Activated CD4-positive, alpha-beta memory T cell treated with anti-CD3 and anti-CD28 coated beads, Interleukin-2, amount 10 ng/mL, durations not matched to agents 7 days and 5 days (primary cell): Measurements from ENCODE around the gene LMBRD2. TPM values are rescaled to one million over a fixed set of nuclear protein-coding genes. Genes with fewer than 3 reads are reported as not detected.
"Not testable (repeated sequence)": the region's sequence is repeated elsewhere in the genome, so short reads cannot be mapped to it uniquely, and the experiment has no call there.

Source experiments
- CTCF ChIA-PET: fragments of 350-600 bp; sonication (Branson Sonifier 250); formaldehyde crosslinking; loops from one replicate; lab custom pipeline; 2021; ENCODE audit warnings: antibody characterized with exemption, inconsistent platforms; lab: Charles Lee
- POLR2A ChIA-PET: fragments of 350-600 bp; sonication (Branson Sonifier 250); formaldehyde crosslinking; loops from one replicate; lab custom pipeline; 2021; ENCODE audit warnings: antibody characterized with exemption; lab: Charles Lee
- DNase-seq: peaks from one replicate; pipeline ENCODE4 v3.0.0-alpha.2; 2020
- H3K27ac Mint-ChIP-seq: one replicate; pipeline ENCODE4 v1.8.0; 2021; ENCODE audit warnings: mild to moderate bottlenecking, mixed read lengths
- H3K27me3 Mint-ChIP-seq: one replicate; pipeline ENCODE4 v1.8.0; 2021; ENCODE audit warnings: mixed read lengths
- H3K36me3 Mint-ChIP-seq: one replicate; pipeline ENCODE4 v1.8.0; 2021; ENCODE audit warnings: low read depth, mixed read lengths
- H3K4me1 Mint-ChIP-seq: one replicate; pipeline ENCODE4 v1.8.0; 2021; ENCODE audit warnings: mixed read lengths
- H3K4me3 Mint-ChIP-seq: one replicate; pipeline ENCODE4 v1.8.0; 2021; ENCODE audit warnings: mild to moderate bottlenecking, mixed read lengths
- H3K9me3 Mint-ChIP-seq: one replicate; pipeline ENCODE4 v1.8.0; 2021; ENCODE audit warnings: mixed read lengths
- total RNA-seq, 2 experiments: library from RNA; stranded (reverse); gene quantifications; one replicate each; pipeline ENCODE4 v1.2.3, GENCODE V29; 2021

LMBRD2 gene
- total RNA-seq, 2 experiments from 2014 or later, result 13.2 to 14.4 TPM

DNA sequence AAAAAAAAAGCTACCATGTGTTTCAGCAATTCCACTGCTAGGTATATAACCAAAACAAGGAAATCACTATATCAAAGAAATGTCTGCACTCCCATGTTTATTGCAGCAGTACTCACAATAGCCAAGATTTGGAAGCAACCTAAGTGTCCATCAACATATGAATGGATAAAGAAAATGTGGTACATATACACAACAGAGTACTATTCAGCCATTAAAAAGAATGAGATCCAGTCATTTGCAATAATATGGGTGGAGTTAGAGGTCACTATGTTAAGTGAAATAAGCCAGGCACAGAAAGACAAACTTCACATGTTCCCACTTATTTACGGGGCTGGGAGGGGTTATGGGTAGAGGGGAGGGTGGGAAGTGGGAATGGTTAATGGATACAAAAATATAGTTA, 18.7 kb downstream of the LMBRD2 start:
- H3K27me3 Mint-ChIP-seq, H3K27ac Mint-ChIP-seq, H3K4me1 Mint-ChIP-seq, POLR2A ChIA-PET, DNase-seq, H3K4me3 Mint-ChIP-seq, CTCF ChIA-PET, H3K9me3 Mint-ChIP-seq: not testable (repeated sequence)
- H3K36me3 Mint-ChIP-seq, result peaks cover 60% of the 10 kb centered on the region

DNA sequence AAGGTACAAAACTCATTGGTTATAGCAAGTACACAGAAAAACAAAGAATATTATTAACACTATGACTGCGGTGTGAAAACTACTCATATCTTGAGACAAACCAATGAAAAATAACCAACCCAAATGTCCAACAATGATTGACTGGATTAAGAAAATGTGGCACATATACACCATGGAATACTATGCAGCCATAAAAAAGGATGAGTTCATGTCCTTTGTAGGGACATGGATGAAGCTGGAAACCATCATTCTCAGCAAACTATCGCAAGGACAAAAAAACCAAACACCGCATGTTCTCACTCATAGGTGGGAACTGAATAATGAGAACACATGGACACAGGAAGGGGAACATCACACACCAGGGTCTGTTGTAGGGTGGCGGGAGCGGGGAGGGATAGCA, 22.0 kb downstream of the LMBRD2 start:
- H3K27me3 Mint-ChIP-seq, H3K4me1 Mint-ChIP-seq, H3K27ac Mint-ChIP-seq, CTCF ChIA-PET, H3K9me3 Mint-ChIP-seq, H3K4me3 Mint-ChIP-seq, POLR2A ChIA-PET, DNase-seq: not testable (repeated sequence)
- peaks cover 63% of the 10 kb centered on the region for H3K36me3 Mint-ChIP-seq

DNA sequence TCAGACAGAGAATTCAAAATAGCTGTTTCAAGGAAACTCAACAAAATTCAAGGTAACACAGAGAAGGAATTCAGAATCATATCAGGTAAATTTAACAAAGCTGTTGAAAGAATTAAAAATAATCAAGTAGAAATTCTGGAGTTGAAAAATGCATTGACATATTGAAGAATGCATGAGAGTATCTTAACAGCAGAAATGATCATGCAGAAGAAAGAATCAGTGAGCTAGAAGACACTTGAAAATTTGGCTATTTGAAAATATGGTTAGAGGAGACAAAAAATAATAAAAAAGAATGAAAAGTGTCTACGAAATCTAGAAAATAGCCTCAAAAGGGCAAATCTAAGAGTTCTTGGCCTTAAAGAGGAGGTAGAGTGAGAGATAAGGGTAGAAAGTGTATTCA, 22.9 kb downstream of the LMBRD2 start:
- ChIA-PET CTCF (no interaction called here), POLR2A (no interaction called here)
- peaks cover 7% of the 10 kb centered on the region for H3K9me3 Mint-ChIP-seq
- no peak overlapping the region for H3K27ac Mint-ChIP-seq
- peaks cover 59% of the 10 kb centered on the region for H3K36me3 Mint-ChIP-seq
- no peak overlapping the region for H3K4me3 Mint-ChIP-seq
- no peak for DNase-seq
- H3K27me3 Mint-ChIP-seq, result no peaks in the 10 kb centered on the region
- no peaks in the 10 kb centered on the region for H3K4me1 Mint-ChIP-seq

DNA sequence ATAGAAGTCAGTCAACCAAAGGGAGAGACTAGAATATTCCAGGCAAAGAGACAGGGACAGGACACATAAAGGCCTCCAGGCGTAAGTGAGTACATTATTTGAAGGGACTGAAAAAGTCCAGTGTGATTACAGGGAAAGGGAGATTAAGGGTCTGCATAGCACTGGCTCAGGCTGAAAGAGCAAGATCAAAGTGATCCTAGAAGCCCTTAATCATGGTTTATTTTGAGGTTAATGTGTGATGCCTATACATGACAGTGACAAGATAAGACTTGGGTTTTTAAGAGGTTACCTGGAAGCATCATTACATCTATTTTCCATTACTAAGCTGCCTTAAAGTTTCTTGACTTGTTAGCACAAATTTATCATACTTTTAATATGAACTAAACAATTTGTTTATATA, 25.8 kb downstream of the LMBRD2 start:
- no peaks in the 10 kb centered on the region for H3K4me1 Mint-ChIP-seq

DNA sequence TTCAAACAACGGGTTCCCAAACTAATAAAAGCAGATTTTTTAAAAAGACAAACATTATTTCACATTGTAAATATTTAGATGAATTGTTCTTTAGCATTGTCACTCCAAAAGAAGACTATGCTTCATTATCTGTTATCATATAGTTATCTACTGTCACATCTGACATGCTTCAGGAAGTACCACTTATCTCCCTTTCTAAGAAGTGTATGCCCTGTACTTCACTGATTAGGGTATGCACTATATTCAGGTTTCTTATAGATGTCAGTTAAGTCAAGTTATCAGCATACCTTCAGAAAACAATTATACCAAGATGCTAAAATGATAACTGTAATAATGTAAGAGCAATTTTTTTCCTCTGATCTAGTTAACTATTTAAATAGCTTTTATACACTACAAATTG, 40.4 kb downstream of the LMBRD2 start:
- H3K36me3 Mint-ChIP-seq, result peaks cover 35% of the 10 kb centered on the region
- DNase-seq, result no peak
- POLR2A ChIA-PET, result interaction anchor here (1.0 kb wide), 1 partner anchor 40 kb away, joined by 3 read pairs; no protein-coding TSS in a partner anchor
- CTCF ChIA-PET, result interaction anchor here (1.2 kb wide), 1 partner anchor 32 kb away, joined by 3 read pairs; no protein-coding TSS in a partner anchor
- H3K27me3 Mint-ChIP-seq, result no peaks in the 10 kb centered on the region
- no peak overlapping the region for H3K27ac Mint-ChIP-seq
- H3K9me3 Mint-ChIP-seq, result no peaks in the 10 kb centered on the region
- H3K4me1 Mint-ChIP-seq, result no peaks in the 10 kb centered on the region
- no peak overlapping the region for H3K4me3 Mint-ChIP-seq

More for the DNA sequence above, 25.8 kb downstream of the LMBRD2 start:
- H3K36me3 Mint-ChIP-seq, result peaks cover 43% of the 10 kb centered on the region
- ChIA-PET POLR2A (interaction anchor here (1.0 kb wide), 1 partner anchor 25 kb away, joined by 3 read pairs; the partner anchor contains the start of gene LMBRD2), CTCF (interaction anchor here (1.0 to 1.1 kb wide), 2 partner anchors 36 to 47 kb away, joined by 3 to 5 read pairs; no protein-coding TSS in a partner anchor)
- peaks cover 7% of the 10 kb centered on the region for H3K9me3 Mint-ChIP-seq
- no peak overlapping the region for H3K4me3 Mint-ChIP-seq
- DNase-seq, result no peak
- H3K27ac Mint-ChIP-seq, result no peak overlapping the region
- no peaks in the 10 kb centered on the region for H3K27me3 Mint-ChIP-seq

DNA sequence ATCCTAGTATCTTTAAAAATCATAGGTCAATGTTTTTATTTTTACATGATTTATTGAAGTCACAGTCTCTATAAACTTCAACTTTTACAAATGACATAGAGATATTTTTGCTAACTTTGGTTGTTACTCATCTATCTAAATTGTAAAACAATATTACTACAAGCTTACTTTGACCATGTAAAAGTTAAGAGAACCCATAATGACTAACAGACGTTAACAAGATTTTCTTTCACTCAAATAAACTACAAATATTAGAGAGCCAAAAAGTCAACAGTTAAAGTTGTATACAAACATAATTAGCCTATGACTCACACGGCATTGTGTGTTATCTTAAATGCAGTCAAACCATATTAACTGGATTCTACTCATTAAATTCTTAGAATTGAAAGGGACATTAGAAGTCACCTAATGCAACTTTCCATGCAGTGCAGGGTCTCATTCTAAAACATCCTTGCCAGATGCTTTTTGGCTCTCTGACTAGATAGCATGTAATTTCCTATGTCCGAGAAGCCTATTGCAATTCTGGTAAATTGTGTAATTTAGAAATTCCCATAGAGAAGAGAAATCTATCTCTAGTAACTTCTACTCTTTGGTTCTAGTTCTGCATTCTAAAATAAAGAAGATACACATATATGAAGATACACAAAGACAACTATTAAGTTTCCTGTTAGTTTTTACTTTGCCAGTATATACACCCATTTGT, 42.8 kb downstream of the LMBRD2 start:
- H3K9me3 Mint-ChIP-seq, result no peaks in the 10 kb centered on the region
- ChIA-PET POLR2A (no interaction called here), CTCF (no interaction called here)
- no peak overlapping the region for H3K27ac Mint-ChIP-seq
- H3K36me3 Mint-ChIP-seq, result peaks cover 45% of the 10 kb centered on the region
- H3K27me3 Mint-ChIP-seq, result no peaks in the 10 kb centered on the region
- no peaks in the 10 kb centered on the region for H3K4me1 Mint-ChIP-seq
- H3K4me3 Mint-ChIP-seq, result no peak overlapping the region
- DNase-seq, result no peak

DNA sequence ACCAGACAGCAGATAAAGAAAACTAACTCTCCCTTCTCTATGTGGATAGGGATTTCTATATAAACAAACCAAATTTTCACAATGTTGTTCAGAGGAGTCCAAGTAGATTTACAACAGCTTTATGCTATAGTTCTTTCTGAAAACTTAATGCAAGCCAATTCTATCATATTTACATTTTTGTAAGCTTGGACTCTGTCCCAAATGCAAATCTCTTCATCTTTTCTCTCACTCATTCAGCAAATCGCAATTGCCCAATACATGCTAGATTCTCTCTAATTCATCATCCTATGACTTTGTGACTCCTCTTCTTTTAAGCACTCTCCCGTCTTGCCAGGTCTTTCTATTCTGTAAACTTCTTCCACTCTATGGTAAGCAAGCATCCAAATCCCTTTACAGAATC, 45.9 kb downstream of the LMBRD2 start:
- ChIA-PET CTCF (interaction anchor here (1.0 to 2.9 kb wide), 2 partner anchors 15 to 27 kb away, joined by 3 to 10 read pairs; no protein-coding TSS in a partner anchor), POLR2A (no interaction called here)
- Mint-ChIP-seq H3K27ac (no peak overlapping the region), H3K27me3 (no peaks in the 10 kb centered on the region), H3K9me3 (no peaks in the 10 kb centered on the region), H3K4me3 (no peak overlapping the region), H3K4me1 (no peaks in the 10 kb centered on the region), H3K36me3 (peaks cover 44% of the 10 kb centered on the region)
- no peak for DNase-seq

DNA sequence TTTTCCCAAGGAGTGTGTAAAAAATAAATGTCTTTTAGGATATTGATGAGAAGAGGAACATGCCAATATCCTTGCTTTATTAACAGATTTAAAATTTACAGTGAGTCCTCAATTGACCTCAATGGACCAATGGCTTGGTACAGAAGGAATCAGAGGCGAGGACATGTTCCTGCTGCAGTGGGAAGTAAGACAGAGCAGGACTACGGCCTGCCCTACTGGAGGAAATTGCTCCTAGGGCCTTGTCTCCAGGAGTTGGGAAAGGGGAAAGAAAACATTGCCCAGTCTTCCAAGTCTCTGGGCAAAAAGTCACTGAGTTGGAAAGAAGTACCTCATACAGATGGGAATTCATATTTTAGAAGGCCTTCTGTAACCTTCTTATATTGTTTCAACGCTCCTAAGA, 51.9 kb downstream of the LMBRD2 start:
- POLR2A ChIA-PET, result no interaction called here
- CTCF ChIA-PET, result interaction anchor here (11.6 kb wide), 1 partner anchor 21 kb away, joined by 67 read pairs; no protein-coding TSS in a partner anchor
- no peaks in the 10 kb centered on the region for H3K27me3 Mint-ChIP-seq
- peaks cover 9% of the 10 kb centered on the region for H3K36me3 Mint-ChIP-seq
- no peak overlapping the region for H3K27ac Mint-ChIP-seq
- no peaks in the 10 kb centered on the region for H3K4me1 Mint-ChIP-seq
- no peak for DNase-seq
- H3K4me3 Mint-ChIP-seq, result no peak overlapping the region
- H3K9me3 Mint-ChIP-seq, result no peaks in the 10 kb centered on the region

DNA sequence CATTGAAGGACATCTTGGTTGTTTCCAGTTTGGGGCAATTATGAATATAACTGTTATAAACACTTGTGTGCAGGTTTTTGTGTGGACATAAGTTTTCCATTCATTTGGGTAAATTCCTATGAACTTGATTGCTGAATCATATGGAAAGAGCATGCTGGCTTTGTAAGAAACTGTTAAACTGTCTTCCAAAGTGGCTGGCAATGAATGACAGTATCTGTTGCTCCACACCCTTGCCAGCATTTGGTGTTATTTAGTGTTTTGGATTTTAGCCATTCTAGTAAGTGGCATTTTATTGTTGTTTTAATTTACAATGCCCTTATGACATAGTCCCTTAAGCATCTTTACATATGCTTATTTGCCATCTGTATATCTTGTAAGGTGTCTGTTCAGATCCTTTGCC, 55.2 kb downstream of the LMBRD2 start:
- Mint-ChIP-seq H3K27ac (no peak overlapping the region), H3K9me3 (no peaks in the 10 kb centered on the region), H3K4me3 (no peak overlapping the region), H3K27me3 (no peaks in the 10 kb centered on the region), H3K4me1 (no peaks in the 10 kb centered on the region), H3K36me3 (peaks cover 4% of the 10 kb centered on the region)
- ChIA-PET POLR2A (no interaction called here), CTCF (interaction anchor here (11.6 kb wide), 1 partner anchor 18 kb away, joined by 67 read pairs; no protein-coding TSS in a partner anchor)
- DNase-seq, result no peak

DNA sequence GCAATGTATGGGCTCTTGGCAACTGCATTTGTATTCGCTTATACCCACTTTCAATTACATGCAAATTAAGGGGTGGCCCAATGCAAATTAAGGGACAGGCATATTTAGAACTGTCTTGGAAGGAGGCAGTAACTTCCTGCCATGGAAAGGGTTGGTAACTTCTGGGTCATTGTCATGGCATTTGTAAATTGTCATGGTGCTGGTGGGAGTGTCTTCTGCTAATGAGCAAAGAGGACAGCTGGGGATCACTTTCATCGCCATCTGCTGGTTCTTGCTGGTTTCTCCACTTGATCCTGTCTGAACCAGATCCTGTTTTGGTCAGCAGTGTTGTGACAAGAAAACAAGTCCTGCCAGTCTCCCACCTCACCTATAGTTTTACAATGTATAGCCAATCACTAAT, 61.7 kb downstream of the LMBRD2 start:
- Mint-ChIP-seq H3K4me1 (no peaks in the 10 kb centered on the region), H3K27ac (no peak overlapping the region), H3K9me3 (peaks cover 3% of the 10 kb centered on the region), H3K4me3 (no peak overlapping the region), H3K36me3 (no peaks in the 10 kb centered on the region), H3K27me3 (peaks cover 25% of the 10 kb centered on the region)
- ChIA-PET POLR2A (no interaction called here), CTCF (interaction anchor here (0.9 to 11.6 kb wide), 7 partner anchors 11 to 128 kb away, joined by 3 to 67 read pairs (median 4); no protein-coding TSS in a partner anchor)
- no peak for DNase-seq

DNA sequence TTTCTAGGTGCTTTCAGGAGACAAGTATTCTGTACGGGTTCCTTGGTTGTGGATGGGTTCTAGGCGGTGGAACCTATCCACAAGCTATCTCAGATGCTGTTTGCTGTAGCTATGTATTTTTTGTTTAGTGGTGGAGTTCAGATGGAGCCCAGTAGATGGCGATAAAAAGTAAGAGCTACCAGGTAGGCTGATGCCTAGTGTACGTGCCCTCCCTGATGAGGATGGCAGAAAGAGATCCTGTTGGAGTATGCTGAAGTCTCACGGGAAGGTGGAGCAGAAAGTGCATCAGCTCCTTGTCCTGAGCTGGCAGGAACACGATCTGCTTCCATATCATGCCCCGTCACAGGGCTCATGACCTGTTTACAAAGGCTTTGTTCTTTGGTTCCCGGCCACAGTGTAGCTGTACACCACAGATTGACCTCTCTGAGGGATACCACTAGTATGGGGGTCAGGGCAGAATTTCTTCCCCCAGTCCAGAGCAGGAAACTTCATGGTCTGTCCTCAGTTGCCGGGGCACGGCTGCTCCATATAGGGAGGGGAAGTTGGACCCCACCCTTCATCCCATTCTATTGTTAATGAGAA, 72.4 kb downstream of the LMBRD2 start:
- H3K27ac Mint-ChIP-seq, result no peak overlapping the region
- peak; percentile 31 for DNase-seq
- ChIA-PET POLR2A (interaction anchor here (1.0 to 1.3 kb wide), 2 partner anchors 72 to 73 kb away, joined by 3 to 6 read pairs; partner anchors contain the start of gene LMBRD2), CTCF (interaction anchor here (0.6 to 3.1 kb wide), 51 partner anchors 9 to 614 kb away, joined by 3 to 67 read pairs (median 4); partner anchors contain the start of genes LMBRD2, NADK2, RANBP3L and SKP2)
- H3K36me3 Mint-ChIP-seq, result no peaks in the 10 kb centered on the region
- H3K9me3 Mint-ChIP-seq, result no peaks in the 10 kb centered on the region
- H3K27me3 Mint-ChIP-seq, result peaks cover 50% of the 10 kb centered on the region
- no peaks in the 10 kb centered on the region for H3K4me1 Mint-ChIP-seq
- H3K4me3 Mint-ChIP-seq, result no peak overlapping the region

DNA sequence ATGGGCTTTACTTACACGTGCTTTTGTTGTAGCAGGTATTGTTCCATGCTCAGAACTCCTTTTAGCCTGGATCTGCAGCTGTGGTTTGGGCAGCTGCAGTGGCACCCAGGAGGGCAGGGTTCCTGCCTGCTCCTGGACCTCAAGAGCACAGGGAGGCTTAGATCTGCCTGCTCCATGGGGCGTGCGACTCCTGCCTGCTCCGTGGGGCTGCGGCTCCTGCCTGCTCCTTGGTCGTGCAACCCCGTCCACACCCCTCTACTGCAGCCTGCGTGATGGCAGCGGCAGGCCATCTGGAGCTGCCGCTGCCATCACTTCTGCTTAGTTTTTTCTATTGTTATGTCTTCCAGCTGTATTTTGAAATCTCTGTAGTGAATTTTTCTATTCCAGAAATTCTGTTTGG, 73.3 kb downstream of the LMBRD2 start:
- CTCF ChIA-PET, result interaction anchor here (0.6 to 3.1 kb wide), 45 partner anchors 8 to 615 kb away, joined by 3 to 67 read pairs (median 5); partner anchors contain the start of genes LMBRD2, NADK2, RANBP3L and SKP2
- no peak overlapping the region for H3K4me3 Mint-ChIP-seq

More for the DNA sequence above, 73.3 kb downstream of the LMBRD2 start:
- H3K4me1 Mint-ChIP-seq, result peaks cover 3% of the 10 kb centered on the region
- H3K36me3 Mint-ChIP-seq, result no peaks in the 10 kb centered on the region
- H3K27ac Mint-ChIP-seq, result no peak overlapping the region
- H3K27me3 Mint-ChIP-seq, result peaks cover 44% of the 10 kb centered on the region
- DNase-seq, result no peak
- no peaks in the 10 kb centered on the region for H3K9me3 Mint-ChIP-seq
- POLR2A ChIA-PET, result interaction anchor here (1.3 kb wide), 1 partner anchor 73 kb away, joined by 6 read pairs; the partner anchor contains the start of gene LMBRD2
